ENCODE results near the gene CHD1. TPM values are rescaled to one million over a fixed set of nuclear protein-coding genes. Genes with fewer than 3 reads are reported as not detected.

Gene CHD1
- total RNA-seq, 1 donor from 2014 or later = 24.6 TPM

- DNase-seq (ENCODE audit: low spot score) = no peak
- no peaks in the 10 kb centered on the region for H3K9me3 Mint-ChIP-seq (ENCODE audit: low read depth)
Measured at GRCh38 chr5:98898743-98899142, 30.1 kb downstream of the CHD1 start.

GRCh38 chr5:98891591-98891990 lies 37.2 kb downstream of the CHD1 start:
- Mint-ChIP-seq H3K4me3 (ENCODE audit: unreplicated experiment) (no peak overlapping the region), H3K36me3 (ENCODE audit: low read depth) (peaks cover 17% of the 10 kb centered on the region), H3K4me1 (ENCODE audit: low read depth) (no peaks in the 10 kb centered on the region), H3K27ac (ENCODE audit: unreplicated experiment) (no peak overlapping the region), H3K27me3 (ENCODE audit: low read depth) (no peaks in the 10 kb centered on the region), H3K9me3 (ENCODE audit: low read depth) (no peaks in the 10 kb centered on the region)
- TF ChIP-seq CTCF (IDR thresholded peaks at IDR 0.05) = no peak
- DNase-seq (ENCODE audit: low spot score) = no peak

More at GRCh38 chr5:98898743-98899142, 30.1 kb downstream of the CHD1 start:
- Mint-ChIP-seq H3K36me3 (ENCODE audit: low read depth) (peaks cover 30% of the 10 kb centered on the region), H3K27ac (ENCODE audit: unreplicated experiment) (no peak overlapping the region), H3K4me1 (ENCODE audit: low read depth) (peaks cover 11% of the 10 kb centered on the region), H3K4me3 (ENCODE audit: unreplicated experiment) (no peak overlapping the region), H3K27me3 (ENCODE audit: low read depth) (no peaks in the 10 kb centered on the region)
- TF ChIP-seq CTCF (IDR thresholded peaks at IDR 0.05) = no peak

- no peak for TF ChIP-seq CTCF (IDR thresholded peaks at IDR 0.05)
- Mint-ChIP-seq H3K4me3 (ENCODE audit: unreplicated experiment) (no peak overlapping the region), H3K9me3 (ENCODE audit: low read depth) (no peaks in the 10 kb centered on the region), H3K4me1 (ENCODE audit: low read depth) (peaks cover 7% of the 10 kb centered on the region), H3K27ac (ENCODE audit: unreplicated experiment) (no peak overlapping the region), H3K27me3 (ENCODE audit: low read depth) (no peaks in the 10 kb centered on the region), H3K36me3 (ENCODE audit: low read depth) (peaks cover 34% of the 10 kb centered on the region)
- no peak for DNase-seq (ENCODE audit: low spot score)
Measured at GRCh38 chr5:98880598-98880997, 48.2 kb downstream of the CHD1 start.

- peaks cover 34% of the 10 kb centered on the region for H3K36me3 Mint-ChIP-seq (ENCODE audit: low read depth)
- DNase-seq (ENCODE audit: low spot score) = no peak
- no peaks in the 10 kb centered on the region for H3K9me3 Mint-ChIP-seq (ENCODE audit: low read depth)
- H3K4me3 Mint-ChIP-seq (ENCODE audit: unreplicated experiment) = no peak overlapping the region
- H3K27me3 Mint-ChIP-seq (ENCODE audit: low read depth) = no peaks in the 10 kb centered on the region
- no peak overlapping the region for H3K27ac Mint-ChIP-seq (ENCODE audit: unreplicated experiment)
- H3K4me1 Mint-ChIP-seq (ENCODE audit: low read depth) = peaks cover 7% of the 10 kb centered on the region
- no peak for TF ChIP-seq CTCF (IDR thresholded peaks at IDR 0.05)
Measured at GRCh38 chr5:98880151-98880550, 48.7 kb downstream of the CHD1 start.

- Mint-ChIP-seq H3K4me1 (ENCODE audit: low read depth) (peaks cover 7% of the 10 kb centered on the region), H3K36me3 (ENCODE audit: low read depth) (peaks cover 29% of the 10 kb centered on the region), H3K9me3 (ENCODE audit: low read depth) (no peaks in the 10 kb centered on the region)
Measured at GRCh38 chr5:98877600-98877999, 51.2 kb downstream of the CHD1 start.

More at GRCh38 chr5:98877600-98877999, 51.2 kb downstream of the CHD1 start:
- no peak for DNase-seq (ENCODE audit: low spot score)
- Mint-ChIP-seq H3K27ac (ENCODE audit: unreplicated experiment) (no peak overlapping the region), H3K4me3 (ENCODE audit: unreplicated experiment) (no peak overlapping the region), H3K27me3 (ENCODE audit: low read depth) (no peaks in the 10 kb centered on the region)
- no peak for TF ChIP-seq CTCF (IDR thresholded peaks at IDR 0.05)
